ENCODE results near the gene AGXT. TPM values are rescaled to one million over a fixed set of nuclear protein-coding genes. Genes with fewer than 3 reads are reported as not detected.
A peak's percentile ranks its signal among the peaks of the same experiment; 100 is the strongest.

Gene AGXT
- total RNA-seq, 1 donor from 2014 or later = not detected

- peak in 1 of 2 donors; percentile 89 for DNase-seq (ENCODE audit: low spot score in 2 of 2)
- Histone ChIP-seq H3K4me1 (no peaks in the 10 kb centered on the region), H3K9me3 (no peaks in the 10 kb centered on the region), H3K4me3 (no peak overlapping the region), H3K36me3 (no peaks in the 10 kb centered on the region), H3K27me3 (no peaks in the 10 kb centered on the region), H3K27ac (no peak overlapping the region)
- intact Hi-C loops (cut with DNase I) = loop anchor here (2.0 to 5.0 kb wide), 4 partner anchors 226 to 1026 kb away; partner anchors contain the start of genes D2HGDH and PPP1R7
- peak; percentile 87 to 95 (median 94) for TF ChIP-seq CTCF (IDR thresholded peaks at IDR 0.05)
These were observed 17.3 kb upstream of the AGXT start for GRCh38 chr2:240851078-240851991.

- Histone ChIP-seq H3K4me1 (no peaks in the 10 kb centered on the region), H3K36me3 (no peaks in the 10 kb centered on the region), H3K27me3 (no peaks in the 10 kb centered on the region), H3K4me3 (no peak overlapping the region), H3K27ac (no peak overlapping the region), H3K9me3 (no peaks in the 10 kb centered on the region)
- DNase-seq (ENCODE audit: low spot score in 2 of 2) = no peak
- no peak for TF ChIP-seq CTCF (IDR thresholded peaks at IDR 0.05)
- intact Hi-C loops (cut with DNase I) = loop anchor here (5.0 kb wide), 3 partner anchors 225 to 1025 kb away; partner anchors contain the start of gene D2HGDH
These were observed 15.8 kb upstream of the AGXT start for GRCh38 chr2:240852671-240853314.

DNA sequence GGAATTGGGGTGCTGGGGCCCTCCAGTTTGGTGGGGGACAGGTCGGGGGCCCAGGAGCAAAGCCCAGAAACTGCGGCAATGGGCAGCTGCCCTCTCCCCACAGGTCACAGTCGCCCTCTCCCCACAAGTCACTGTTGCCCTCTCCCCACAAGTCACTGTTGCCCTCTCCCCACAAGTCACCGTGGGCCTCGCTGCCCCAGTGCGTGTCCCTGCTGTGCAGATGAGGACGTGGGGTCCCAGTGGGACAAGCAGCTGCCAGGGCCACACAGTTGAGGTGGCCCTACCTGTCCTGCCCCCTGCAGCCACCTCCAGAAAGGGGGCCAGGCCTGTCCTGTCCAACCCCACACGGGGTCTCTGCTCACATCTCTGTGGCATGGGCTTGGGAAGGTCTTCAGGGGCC lies 13.0 kb upstream of the AGXT start:
- Histone ChIP-seq H3K27ac (no peak overlapping the region), H3K36me3 (no peaks in the 10 kb centered on the region), H3K9me3 (no peaks in the 10 kb centered on the region), H3K4me1 (no peaks in the 10 kb centered on the region), H3K4me3 (no peak overlapping the region), H3K27me3 (no peaks in the 10 kb centered on the region)
- intact Hi-C loops (cut with DNase I) = no loop called here
- DNase-seq (ENCODE audit: low spot score in 2 of 2) = no peak
- no peak for TF ChIP-seq CTCF (IDR thresholded peaks at IDR 0.05)

DNA sequence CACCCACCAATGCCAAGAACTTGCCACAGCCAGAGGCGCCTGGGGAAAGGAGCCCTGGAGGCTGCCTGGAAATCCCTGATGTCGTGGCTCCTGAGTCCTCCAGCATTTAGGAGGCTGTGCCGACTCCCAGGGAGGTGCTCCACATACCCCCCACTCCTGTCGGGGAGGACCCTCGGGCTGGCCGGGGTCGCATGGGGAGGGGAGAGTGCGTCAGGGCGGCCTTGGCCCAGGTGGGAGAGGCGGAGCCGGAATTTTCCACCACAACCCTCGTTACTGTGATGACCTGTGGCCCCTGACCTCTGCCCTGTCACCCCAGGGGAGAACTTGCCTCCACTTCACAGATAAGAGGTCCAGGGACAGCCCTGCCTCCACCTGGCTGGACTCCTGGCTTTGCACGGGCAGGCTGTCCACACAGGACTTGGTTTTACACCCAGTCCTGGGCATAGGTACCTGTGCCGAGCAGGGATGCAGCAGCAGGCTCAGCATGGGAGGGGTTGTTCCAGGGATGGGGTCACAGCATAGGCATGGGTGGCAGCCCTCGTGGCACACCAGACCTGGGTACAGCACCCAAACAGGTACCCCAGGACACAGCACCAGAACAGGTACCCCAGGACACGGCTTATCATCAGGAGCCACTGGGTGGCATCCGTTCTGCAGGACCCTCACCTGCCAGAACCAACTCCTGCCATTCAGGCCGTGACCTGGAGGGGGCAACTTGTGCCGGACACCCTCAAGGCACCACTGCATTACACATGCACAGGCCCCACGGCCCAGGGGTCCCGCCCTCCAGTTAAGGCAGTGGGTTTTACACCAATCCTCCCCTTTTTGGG lies 12.3 kb upstream of the AGXT start:
- H3K27ac ChIP-seq = no peak overlapping the region
- no peaks in the 10 kb centered on the region for H3K27me3 ChIP-seq
- H3K36me3 ChIP-seq = no peaks in the 10 kb centered on the region
- no peaks in the 10 kb centered on the region for H3K9me3 ChIP-seq
- no peak for DNase-seq (ENCODE audit: low spot score in 2 of 2)
- no peaks in the 10 kb centered on the region for H3K4me1 ChIP-seq
- no peak for TF ChIP-seq CTCF (IDR thresholded peaks at IDR 0.05)
- intact Hi-C loops (cut with DNase I) = no loop called here
- no peak overlapping the region for H3K4me3 ChIP-seq

Measured in ascending aorta (tissue), 2 donors.